IMR-90 (cell line): Measurements from ENCODE around the gene ACKR2. TPM values are rescaled to one million over a fixed set of nuclear protein-coding genes. Genes with fewer than 3 reads are reported as not detected.

ENCODE experiments used
- ATAC-seq: fragments of 200-7000 bp; cut with Tn5 transposase; 2 replicates; pipeline ENCODE4 v1.9.1; 2020; ENCODE audit warnings: low read depth, mild to moderate bottlenecking, moderate library complexity
- BruUV-seq: library from RNA; stranded (reverse); fragments of 400-500 nt; replicated peaks from 2 replicates; lab custom pipeline; 2021; lab: Mats Ljungman, UMichigan
- CTCF ChIA-PET: fragments of 300-600 bp; formaldehyde crosslinking; extraction: SDS; loops from one replicate; lab custom pipeline; 2021; ENCODE audit warnings: antibody characterized with exemption; lab: Yijun Ruan, JAX
- POLR2A ChIA-PET: fragments of 300-600 bp; sonication (Branson Sonifier 250); formaldehyde crosslinking; loops from one replicate; lab custom pipeline; 2022; ENCODE audit warnings: antibody characterized with exemption; ENCODE audit not compliant: unreplicated experiment; lab: Charles Lee
- DNase-seq: peaks from one replicate; pipeline ENCODE4 v3.0.0; 2013
- H2AFZ ChIP-seq: replicated peaks from 2 replicates; pipeline ENCODE3; 2013; ENCODE audit warnings: low read length, mild to moderate bottlenecking; ENCODE audit not compliant: poor library complexity
- H2AK5ac ChIP-seq: 2 replicates; pipeline ENCODE4 v1.6.1; 2013; ENCODE audit warnings: low read depth, low read length, inconsistent platforms
- H2AK9ac ChIP-seq: replicated peaks from 2 replicates; pipeline ENCODE3; 2013; ENCODE audit warnings: mild to moderate bottlenecking, low read depth, low read length, moderate library complexity; ENCODE audit not compliant: poor library complexity
- H2BK120ac ChIP-seq: 2 replicates; pipeline ENCODE4 v1.6.1; 2013; ENCODE audit warnings: low read depth, low read length, inconsistent platforms
- H2BK15ac ChIP-seq: 3 replicates; pipeline ENCODE4 v1.6.1; 2013; ENCODE audit warnings: low read depth, low read length, inconsistent platforms
- H2BK20ac ChIP-seq: 2 replicates; pipeline ENCODE4 v1.6.1; 2013; ENCODE audit warnings: low read depth, mild to moderate bottlenecking, inconsistent platforms, low read length, moderate library complexity
- H2BK5ac ChIP-seq: 2 replicates; pipeline ENCODE4 v1.6.1; 2013; ENCODE audit warnings: mild to moderate bottlenecking, low read depth, low read length, inconsistent platforms; ENCODE audit not compliant: poor library complexity, severe bottlenecking
- H3K14ac ChIP-seq: replicated peaks from 2 replicates; pipeline ENCODE4 v1.6.1; 2013; ENCODE audit warnings: low read depth, low read length, inconsistent platforms
- H3K18ac ChIP-seq: 2 replicates; pipeline ENCODE4 v1.6.1; 2013; ENCODE audit warnings: low read depth, low read length, control low read depth
- H3K23ac ChIP-seq: 2 replicates; pipeline ENCODE4 v1.6.1; 2013; ENCODE audit warnings: low read depth, low read length, inconsistent platforms
- H3K27ac ChIP-seq: 2 replicates; pipeline ENCODE4 v1.5.1; 2013; ENCODE audit warnings: mild to moderate bottlenecking, control low read depth, low read length; ENCODE audit not compliant: insufficient read depth
- H3K27me3 ChIP-seq: 2 replicates; pipeline ENCODE4 v1.6.1; 2013; ENCODE audit warnings: low read length; ENCODE audit not compliant: control insufficient read depth, insufficient read depth
- H3K36me3 ChIP-seq: 2 replicates; pipeline ENCODE4 v1.6.1; 2013; ENCODE audit warnings: low read length, mixed read lengths; ENCODE audit not compliant: control insufficient read depth, insufficient read depth
- H3K4ac ChIP-seq: 2 replicates; pipeline ENCODE4 v1.6.1; 2013; ENCODE audit warnings: low read depth, low read length, inconsistent platforms
- H3K4me1 ChIP-seq: 2 replicates; pipeline ENCODE4 v1.6.1; 2013; ENCODE audit warnings: low read length, mixed read lengths; ENCODE audit not compliant: control insufficient read depth, insufficient read depth
- H3K4me2 ChIP-seq: 2 replicates; pipeline ENCODE4 v1.6.1; 2013; ENCODE audit warnings: low read depth, mild to moderate bottlenecking, control low read depth, low read length, moderate library complexity
- H3K4me3 ChIP-seq: 2 replicates; pipeline ENCODE4 v1.5.1; 2013; ENCODE audit warnings: low read depth, mild to moderate bottlenecking, control low read depth, low read length, moderate library complexity; ENCODE audit not compliant: insufficient read depth
- H3K56ac ChIP-seq: 2 replicates; pipeline ENCODE4 v1.6.1; 2013; ENCODE audit warnings: low read length, inconsistent platforms; ENCODE audit not compliant: insufficient read depth; ENCODE audit errors: extremely low read depth
- H3K79me1 ChIP-seq, 2 experiments: 2 replicates each; pipeline ENCODE4 v1.6.1; 2013; ENCODE audit warnings: low read length in 2 of 2, inconsistent platforms in 1 of 2, low read depth in 1 of 2
- H3K9ac ChIP-seq: 2 replicates; pipeline ENCODE4 v1.6.1; 2013; ENCODE audit warnings: low read depth, low read length, control low read depth
- H3K9me1 ChIP-seq: 2 replicates; pipeline ENCODE4 v1.6.1; 2013; ENCODE audit warnings: low read length, inconsistent platforms; ENCODE audit not compliant: insufficient read depth
- H3K9me3 ChIP-seq: 2 replicates; pipeline ENCODE4 v1.6.1; 2013; ENCODE audit warnings: low read length; ENCODE audit not compliant: control insufficient read depth, insufficient read depth
- H4K20me1 ChIP-seq: 2 replicates; pipeline ENCODE4 v1.6.1; 2013; ENCODE audit warnings: low read length, inconsistent platforms; ENCODE audit not compliant: insufficient read depth
- H4K5ac ChIP-seq: 2 replicates; pipeline ENCODE4 v1.6.1; 2013; ENCODE audit warnings: mild to moderate bottlenecking, low read depth, low read length, control low read depth
- H4K8ac ChIP-seq, 2 experiments: 2 replicates each; pipeline ENCODE4 v1.6.1; 2013; ENCODE audit warnings: low read depth in 2 of 2, low read length in 2 of 2, control low read depth in 1 of 2, inconsistent platforms in 1 of 2
- H4K91ac ChIP-seq: 2 replicates; pipeline ENCODE4 v1.6.1; 2013; ENCODE audit warnings: low read depth, low read length, inconsistent platforms; ENCODE audit not compliant: insufficient read depth
- BHLHE40 ChIP-seq: fragments of 150-350 bp; IDR thresholded peaks from 2 replicates; pipeline ENCODE4 v1.6.1; 2016; ENCODE audit warnings: mild to moderate bottlenecking, low read depth, low read length
- CEBPB ChIP-seq: IDR thresholded peaks from 2 replicates; pipeline ENCODE4 v1.6.1; 2012; ENCODE audit warnings: low read depth, low read length, improper control_type of control experiment
- CHD1 ChIP-seq: IDR thresholded peaks from 2 replicates; pipeline ENCODE4 v1.6.1; 2012; ENCODE audit warnings: low read depth, low read length, improper control_type of control experiment
- CTCF ChIP-seq: conservative IDR thresholded peaks from 2 replicates; pipeline ENCODE4 v1.5.1; 2012; ENCODE audit warnings: mild to moderate bottlenecking, low read depth, low read length, improper control_type of control experiment
- FOS ChIP-seq: fragments of 150-350 bp; IDR thresholded peaks from 2 replicates; pipeline ENCODE4 v1.6.1; 2016; ENCODE audit warnings: low read depth, low read length
- MAFK ChIP-seq: IDR thresholded peaks from 2 replicates; pipeline ENCODE4 v1.6.1; 2012; ENCODE audit warnings: low read depth, low read length, improper control_type of control experiment
- MAZ ChIP-seq: IDR thresholded peaks from 2 replicates; pipeline ENCODE4 v1.6.1; 2012; ENCODE audit warnings: low read depth, mild to moderate bottlenecking, low read length, improper control_type of control experiment, moderate library complexity, borderline replicate concordance
- MXI1 ChIP-seq: IDR thresholded peaks from 2 replicates; pipeline ENCODE4 v1.6.1; 2012; ENCODE audit warnings: low read depth, mild to moderate bottlenecking, low read length, moderate library complexity, borderline replicate concordance
- NFE2L2 ChIP-seq: fragments of 150-350 bp; IDR thresholded peaks from 2 replicates; pipeline ENCODE4 v1.6.1; 2016; ENCODE audit warnings: low read depth, mild to moderate bottlenecking, low read length
- POLR2A ChIP-seq: IDR thresholded peaks from 2 replicates; pipeline ENCODE4 v1.6.1; 2012; ENCODE audit warnings: mild to moderate bottlenecking, low read depth, low read length
- RAD21 ChIP-seq: IDR thresholded peaks from 2 replicates; pipeline ENCODE4 v1.6.1; 2012; ENCODE audit warnings: low read length, improper control_type of control experiment
- RCOR1 ChIP-seq: IDR thresholded peaks from 2 replicates; pipeline ENCODE4 v1.6.1; 2012; ENCODE audit warnings: mild to moderate bottlenecking, low read length, improper control_type of control experiment; ENCODE audit not compliant: insufficient replicate concordance
- RFX5 ChIP-seq: IDR thresholded peaks from 2 replicates; pipeline ENCODE4 v1.8.0; 2012; ENCODE audit warnings: low read depth, mild to moderate bottlenecking, low read length, moderate library complexity
- SMC3 ChIP-seq: fragments of 150-350 bp; IDR thresholded peaks from 2 replicates; pipeline ENCODE4 v1.6.1; 2016; ENCODE audit warnings: low read depth, mild to moderate bottlenecking, antibody characterized with exemption, low read length, moderate library complexity
- WGBS, 2 experiments: methylation state at CpG; one replicate each; pipeline versions ENCODE4 v1.1.5 to v1.1.7; 2013; ENCODE audit warnings: missing lambda C conversion rate in 2 of 2; ENCODE audit not compliant: insufficient read length in 1 of 2; ENCODE audit errors: extremely low coverage in 2 of 2; 5-methylcytosine and 5-hydroxymethylcytosine counted together
- dilution Hi-C: fragments of 300-500 bp; cut with HindIII; formaldehyde crosslinking; loops from one replicate; pipeline ENCODE4 v1.14.3; 2018; ENCODE audit warnings: low sequenced_read_pairs; ENCODE audit not compliant: unreplicated experiment
- in situ Hi-C: fragments of 300-500 bp; cut with MboI; formaldehyde crosslinking; loops from 3 replicates; pipeline ENCODE4 v1.14.3; 2019; ENCODE audit warnings: low sequenced_read_pairs, inconsistent platforms, mixed read lengths
- intact Hi-C: fragments of 100-400 bp; cut with micrococcal nuclease; formaldehyde crosslinking; loops from 2 replicates; pipeline ENCODE4 v1.10.0; 2022
- polyA plus RNA-seq, 3 experiments: library from polyadenylated mRNA; depleted of rRNA; stranded (reverse); fragments of >200 nt; gene quantifications; 2 replicates each; pipeline ENCODE4 v1.2.3, GENCODE V29; 2012; ENCODE audit warnings: low replicate concordance in 1 of 3
- total RNA-seq: library from RNA; depleted of rRNA; stranded (reverse); fragments of >200 nt; gene quantifications from 2 replicates; pipeline ENCODE4 v1.2.3, GENCODE V29; 2012
- TF ChIP-seq, protein P1 (sequence below): fragments of 150-350 bp; IDR thresholded peaks from 2 replicates; pipeline ENCODE4 v1.6.1; 2017; ENCODE audit warnings: mild to moderate bottlenecking, antibody characterized with exemption, low read length, low read depth
- TF ChIP-seq, protein P2 (sequence below): fragments of 150-350 bp; IDR thresholded peaks from 2 replicates; pipeline ENCODE4 v1.6.1; 2016; ENCODE audit warnings: low read depth, mild to moderate bottlenecking, low read length, moderate library complexity, borderline replicate concordance

ACKR2 gene
- total and polyA plus RNA-seq, 2 of the 4 experiments (the other 2 are of a cell fraction) = 0.10 TPM; not detected in 1

DNA sequence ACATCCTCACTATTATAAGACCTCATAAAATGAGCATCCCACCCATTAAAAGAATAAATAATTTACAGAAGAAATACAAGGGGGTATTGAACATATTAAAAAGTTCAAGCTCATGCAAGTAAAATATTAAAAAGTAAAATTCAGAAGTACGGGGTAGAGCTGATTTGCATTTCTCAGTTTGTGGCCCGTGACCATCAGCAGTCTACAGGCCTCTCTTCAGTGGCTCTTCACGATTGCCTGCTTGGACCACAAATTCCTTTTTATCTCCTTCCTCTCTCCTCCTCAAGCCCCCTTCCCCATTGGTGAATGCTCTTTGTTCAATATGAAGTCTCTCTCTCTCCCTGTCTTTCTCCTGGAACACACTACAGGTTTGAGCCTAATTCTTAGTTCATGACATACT, 47.3 kb downstream of the ACKR2 start:
- no peak overlapping the region for H3K18ac ChIP-seq
- TF ChIP-seq MXI1 (no peak), SMC3 (no peak), RCOR1 (no peak), RFX5 (no peak), CEBPB (no peak), POLR2A (no peak), MAZ (no peak), FOS (no peak), NFE2L2 (no peak), BHLHE40 (no peak), RAD21 (no peak), CTCF (no peak), MAFK (no peak), CHD1 (no peak)
- TF ChIP-seq, protein P1, sequence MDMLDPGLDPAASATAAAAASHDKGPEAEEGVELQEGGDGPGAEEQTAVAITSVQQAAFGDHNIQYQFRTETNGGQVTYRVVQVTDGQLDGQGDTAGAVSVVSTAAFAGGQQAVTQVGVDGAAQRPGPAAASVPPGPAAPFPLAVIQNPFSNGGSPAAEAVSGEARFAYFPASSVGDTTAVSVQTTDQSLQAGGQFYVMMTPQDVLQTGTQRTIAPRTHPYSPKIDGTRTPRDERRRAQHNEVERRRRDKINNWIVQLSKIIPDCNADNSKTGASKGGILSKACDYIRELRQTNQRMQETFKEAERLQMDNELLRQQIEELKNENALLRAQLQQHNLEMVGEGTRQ = no peak
- TF ChIP-seq, protein P2, sequence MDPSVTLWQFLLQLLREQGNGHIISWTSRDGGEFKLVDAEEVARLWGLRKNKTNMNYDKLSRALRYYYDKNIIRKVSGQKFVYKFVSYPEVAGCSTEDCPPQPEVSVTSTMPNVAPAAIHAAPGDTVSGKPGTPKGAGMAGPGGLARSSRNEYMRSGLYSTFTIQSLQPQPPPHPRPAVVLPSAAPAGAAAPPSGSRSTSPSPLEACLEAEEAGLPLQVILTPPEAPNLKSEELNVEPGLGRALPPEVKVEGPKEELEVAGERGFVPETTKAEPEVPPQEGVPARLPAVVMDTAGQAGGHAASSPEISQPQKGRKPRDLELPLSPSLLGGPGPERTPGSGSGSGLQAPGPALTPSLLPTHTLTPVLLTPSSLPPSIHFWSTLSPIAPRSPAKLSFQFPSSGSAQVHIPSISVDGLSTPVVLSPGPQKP = no peak
- no CpG with 5 or more reads among the region's 3 CpGs for WGBS, 2 experiments
- no peak overlapping the region for H2AK9ac ChIP-seq
- no peak overlapping the region for H3K9ac ChIP-seq
- H3K4me3 ChIP-seq = no peak overlapping the region
- no peak overlapping the region for H3K4ac ChIP-seq
- DNase-seq (no peak), ATAC-seq (no peak)
- no peak overlapping the region for H3K23ac ChIP-seq
- no peak overlapping the region for H2AFZ ChIP-seq
- no peak overlapping the region for H3K27ac ChIP-seq
- no peak overlapping the region for H2BK20ac ChIP-seq
- peaks cover 27% of the 10 kb centered on the region for H3K27me3 ChIP-seq
- H3K9me3 ChIP-seq = no peaks in the 10 kb centered on the region
- no peak overlapping the region for H2BK120ac ChIP-seq
- H3K4me1 ChIP-seq = no peaks in the 10 kb centered on the region
- no peak overlapping the region for H3K56ac ChIP-seq
- ChIA-PET POLR2A (no interaction called here), CTCF (no interaction called here)
- H4K91ac ChIP-seq = no peak overlapping the region
- intact Hi-C loops = no loop called here
- in situ Hi-C loops = no loop called here
- H3K79me1 ChIP-seq = no peaks in the 10 kb centered on the region
- no peaks in the 10 kb centered on the region for H3K36me3 ChIP-seq
- no peaks in the 10 kb centered on the region for H4K20me1 ChIP-seq
- H4K5ac ChIP-seq = no peak overlapping the region
- no TSS peak for BruUV-seq
- H3K9me1 ChIP-seq = no peaks in the 10 kb centered on the region
- dilution Hi-C loops = no loop called here
- no peak overlapping the region for H2AK5ac ChIP-seq
- no peak overlapping the region for H2BK15ac ChIP-seq
- no peak overlapping the region for H4K8ac ChIP-seq
- no peak overlapping the region for H3K4me2 ChIP-seq
- H2BK5ac ChIP-seq = no peak overlapping the region
- H3K14ac ChIP-seq = no peak overlapping the region
